ENCODE results near the gene PPP3R1.

PPP3R1 gene

GRCh38 chr2:68256093-68256450 lies 3.7 kb upstream of the PPP3R1 start:
- FAIRE-seq = no peak

- no peak for FAIRE-seq
These were observed 1.1 kb upstream of the PPP3R1 start for GRCh38 chr2:68253219-68254068.

- FAIRE-seq = no peak
These were observed 405 bp downstream of the PPP3R1 start for GRCh38 chr2:68251855-68252399.

- no peak for FAIRE-seq
These were observed 1.0 kb downstream of the PPP3R1 start for GRCh38 chr2:68251187-68251854.

GRCh38 chr2:68250652-68251186 lies 1.6 kb downstream of the PPP3R1 start:
- FAIRE-seq = peak; percentile 68

- no peak for FAIRE-seq
These were observed 2.1 kb downstream of the PPP3R1 start for GRCh38 chr2:68250196-68250595.

GRCh38 chr2:68248806-68249205 lies 3.5 kb downstream of the PPP3R1 start:
- no peak for FAIRE-seq

- no peak for FAIRE-seq
These were observed 4.0 kb downstream of the PPP3R1 start for GRCh38 chr2:68248361-68248760.

GRCh38 chr2:68246396-68246795 lies 5.9 kb downstream of the PPP3R1 start:
- FAIRE-seq = no peak

GRCh38 chr2:68245672-68246071 lies 6.7 kb downstream of the PPP3R1 start:
- FAIRE-seq = no peak

- FAIRE-seq = no peak
These were observed 7.3 kb downstream of the PPP3R1 start for GRCh38 chr2:68245066-68245465.

- no peak for FAIRE-seq
These were observed 7.9 kb downstream of the PPP3R1 start for GRCh38 chr2:68244456-68244855.

GRCh38 chr2:68241732-68242131 lies 10.6 kb downstream of the PPP3R1 start:
- FAIRE-seq = no peak

- FAIRE-seq = no peak
These were observed 11.9 kb downstream of the PPP3R1 start for GRCh38 chr2:68240446-68240845.

- no peak for FAIRE-seq
These were observed 13.1 kb downstream of the PPP3R1 start for GRCh38 chr2:68238955-68239822.

- no peak for FAIRE-seq
These were observed 14.3 kb downstream of the PPP3R1 start for GRCh38 chr2:68237976-68238580.

GRCh38 chr2:68237404-68237803 lies 14.9 kb downstream of the PPP3R1 start:
- no peak for FAIRE-seq

- FAIRE-seq = no peak
These were observed 15.5 kb downstream of the PPP3R1 start for GRCh38 chr2:68236876-68237275.

- no peak for FAIRE-seq
These were observed 16.1 kb downstream of the PPP3R1 start for GRCh38 chr2:68236103-68236734.

GRCh38 chr2:68235090-68235489 lies 17.2 kb downstream of the PPP3R1 start:
- no peak for FAIRE-seq

GRCh38 chr2:68234405-68234804 lies 17.9 kb downstream of the PPP3R1 start:
- FAIRE-seq = no peak

- FAIRE-seq = no peak
These were observed 21.3 kb downstream of the PPP3R1 start for GRCh38 chr2:68231061-68231372.
